Endothelial cell of umbilical vein (primary cell): Measurements from ENCODE around the gene CTU2. TPM values are rescaled to one million over a fixed set of nuclear protein-coding genes. Genes with fewer than 3 reads are reported as not detected.

ENCODE experiments used
- BruUV-seq: library from RNA; stranded (reverse); fragments of 400-500 nt; replicated peaks from 2 replicates; lab custom pipeline; 2021; lab: Mats Ljungman, UMichigan
- CTCF ChIA-PET: fragments of 300-600, 350-600 bp; sonication (Branson Sonifier 250); formaldehyde crosslinking; loops from one replicate; lab custom pipeline; 2021; ENCODE audit warnings: antibody characterized with exemption, inconsistent platforms; lab: Charles Lee
- POLR2A ChIA-PET: fragments of 300-600, 350-600 bp; sonication (Branson Sonifier 250); formaldehyde crosslinking; loops from one replicate; lab custom pipeline; 2021; ENCODE audit warnings: antibody characterized with exemption, inconsistent platforms; lab: Charles Lee
- DNase-seq: peaks from one replicate; pipeline ENCODE4 v3.0.0-alpha.2; 2011; ENCODE audit warnings: low read depth, low spot score
- FAIRE-seq: peaks from 2 replicates; lab custom pipeline; 2011; peaks lifted over from hg19 to GRCh38; lab: Jason Lieb, UNC
- H2AFZ ChIP-seq: 2 replicates; pipeline ENCODE4 v1.6.0; 2012; ENCODE audit warnings: low read depth, low read length, control low read depth, inconsistent platforms
- H3K27ac ChIP-seq: 2 replicates; pipeline ENCODE4 v1.5.1; 2011; ENCODE audit warnings: low read depth, mild to moderate bottlenecking, control low read depth, low read length, moderate library complexity; ENCODE audit not compliant: insufficient read depth
- H3K27me3 ChIP-seq, 2 experiments: 2 replicates each; pipeline versions ENCODE4 v1.6.0 to v1.6.1; 2011; ENCODE audit warnings: low read length in 2 of 2, mixed read lengths in 1 of 2; ENCODE audit not compliant: control insufficient read depth in 2 of 2, insufficient read depth in 2 of 2
- H3K36me3 ChIP-seq, 2 experiments: 2 replicates in 1 of 2; 3 replicates in 1 of 2; pipeline ENCODE4 v1.5.1; 2011; ENCODE audit warnings: low read length in 2 of 2, mild to moderate bottlenecking in 1 of 2, moderate library complexity in 1 of 2; ENCODE audit not compliant: control insufficient read depth in 2 of 2, insufficient read depth in 2 of 2; ENCODE audit errors: extremely low read depth in 1 of 2
- H3K4me1 ChIP-seq: 3 replicates; pipeline ENCODE4 v1.5.1; 2011; ENCODE audit warnings: mild to moderate bottlenecking, low read length; ENCODE audit not compliant: control insufficient read depth, insufficient read depth; ENCODE audit errors: extremely low read depth
- H3K4me2 ChIP-seq: 2 replicates; pipeline ENCODE4 v1.6.1; 2011; ENCODE audit warnings: low read length, control low read depth, mixed read lengths; ENCODE audit not compliant: insufficient read depth
- H3K4me3 ChIP-seq, 3 experiments: fragments of 200-600 bp in 1 of 3; sonication (generic), shearing (Covaris generic) in 1 of 3; replicated peaks in 1 of 3; 2 replicates each; pipeline ENCODE4 v1.5.1; 2011 to 2016; ENCODE audit warnings: control low read depth in 3 of 3, low read length in 3 of 3, mild to moderate bottlenecking in 2 of 3, inconsistent platforms in 1 of 3, low read depth in 1 of 3, moderate library complexity in 1 of 3; ENCODE audit not compliant: insufficient read depth in 1 of 3
- H3K79me2 ChIP-seq: 2 replicates; pipeline ENCODE4 v1.6.0; 2012; ENCODE audit warnings: low read length, inconsistent platforms; ENCODE audit not compliant: control insufficient read depth, insufficient read depth
- H3K9ac ChIP-seq: replicated peaks from 2 replicates; pipeline ENCODE3; 2011; ENCODE audit warnings: low read length, control low read depth; ENCODE audit not compliant: insufficient read depth; ENCODE audit errors: extremely low read depth
- H3K9me1 ChIP-seq: replicated peaks from 3 replicates; pipeline ENCODE4 v1.6.0; 2011; ENCODE audit warnings: mild to moderate bottlenecking, low read length; ENCODE audit not compliant: control insufficient read depth, insufficient read depth; ENCODE audit errors: extremely low read depth
- H3K9me3 ChIP-seq: replicated peaks from 2 replicates; pipeline ENCODE4 v1.5.1; 2012; ENCODE audit warnings: low read length, inconsistent platforms; ENCODE audit not compliant: control insufficient read depth, insufficient read depth
- H4K20me1 ChIP-seq: replicated peaks from 2 replicates; pipeline ENCODE3; 2011; ENCODE audit warnings: mild to moderate bottlenecking, low read length; ENCODE audit not compliant: control insufficient read depth, insufficient read depth; ENCODE audit errors: extremely low read depth
- CTCF ChIP-seq, 2 donors: IDR thresholded peaks; 1 replicate in 1 of 2; 2 replicates in 1 of 2; pipeline ENCODE4 v1.5.1; 2011; ENCODE audit warnings: low read length in 2 of 2, mild to moderate bottlenecking in 2 of 2, moderate library complexity in 2 of 2, control low read depth in 1 of 2, inconsistent platforms in 1 of 2, low read depth in 1 of 2; ENCODE audit not compliant: insufficient read depth in 1 of 2; ENCODE audit errors: extremely low read depth in 1 of 2
- EZH2 ChIP-seq: IDR thresholded peaks from 2 replicates; pipeline ENCODE4 v1.6.1; 2012; ENCODE audit warnings: borderline replicate concordance, low read depth, mild to moderate bottlenecking, moderate library complexity, low read length, inconsistent platforms; ENCODE audit not compliant: severe bottlenecking
- FOS ChIP-seq: IDR thresholded peaks from 2 replicates; pipeline ENCODE4 v1.6.1; 2011; ENCODE audit warnings: mild to moderate bottlenecking, low read length, moderate library complexity, borderline replicate concordance; ENCODE audit not compliant: insufficient read depth
- GATA2 ChIP-seq: IDR thresholded peaks from 2 replicates; pipeline ENCODE4 v1.7.0; 2011; ENCODE audit warnings: low read depth, mild to moderate bottlenecking, moderate library complexity, mixed read lengths, low read length; ENCODE audit not compliant: insufficient read length, insufficient read depth
- JUN ChIP-seq: IDR thresholded peaks from 2 replicates; pipeline ENCODE4 v1.6.1; 2011; ENCODE audit warnings: borderline replicate concordance, low read depth; ENCODE audit not compliant: insufficient read length, insufficient read depth
- MAX ChIP-seq: IDR thresholded peaks from 2 replicates; pipeline ENCODE4 v1.6.1; 2011; ENCODE audit not compliant: insufficient read depth, insufficient read length
- MYC ChIP-seq: IDR thresholded peaks from one replicate; pipeline ENCODE4 v1.6.1; 2011; ENCODE audit warnings: mild to moderate bottlenecking, low read depth, low read length
- POLR2A ChIP-seq: IDR thresholded peaks from 2 replicates; pipeline ENCODE4 v1.6.1; 2012; ENCODE audit warnings: low read depth, mild to moderate bottlenecking, control low read depth, low read length
- POLR2AphosphoS5 ChIP-seq: IDR thresholded peaks from 2 replicates; pipeline ENCODE4 v1.6.1; 2012; ENCODE audit warnings: low read depth, mild to moderate bottlenecking, control low read depth, low read length, moderate library complexity; ENCODE audit not compliant: insufficient read depth
- dilution Hi-C: fragments of 300-500 bp; cut with MboI; formaldehyde crosslinking; loops from one replicate; pipeline ENCODE4 v1.15.0; 2019; ENCODE audit warnings: low sequenced_read_pairs; ENCODE audit not compliant: extremely low pct_ligation_motif_present
- intact Hi-C: fragments of 100-400 bp; cut with micrococcal nuclease; formaldehyde crosslinking; loops from one replicate; pipeline ENCODE4 v1.10.0; 2022
- polyA plus RNA-seq, 4 experiments: library from polyadenylated mRNA; depleted of rRNA in 3 of 4; stranded (reverse) in 3 of 4; unstranded in 1 of 4; fragments of >200 nt; gene quantifications; 2 replicates each; pipeline versions ENCODE4 v1.2.1 to v1.2.3, GENCODE V29; 2011 to 2012; ENCODE audit warnings: missing spikeins in 1 of 4
- total RNA-seq: library from RNA; stranded (reverse); gene quantifications from 2 replicates; pipeline ENCODE4 v1.2.3, GENCODE V29; 2021

CTU2 gene
- total and polyA plus RNA-seq, 2 donors (not counting 3 experiments of a cell fraction or from before 2014, with no cell fraction given) = 26.1 to 33.7 TPM

- no peak overlapping the region for H3K9ac ChIP-seq
- no TSS peak for BruUV-seq
- no peak for TF ChIP-seq POLR2AphosphoS5
- TF ChIP-seq FOS = no peak
- TF ChIP-seq POLR2A = no peak
- TF ChIP-seq MAX = no peak
- no peak for TF ChIP-seq JUN
- no peak for TF ChIP-seq CTCF (IDR thresholded peaks at IDR 0.05; ENCODE audit: extremely low read depth in 1 of 2, insufficient read depth in 1 of 2, low read depth in 1 of 2, low read length in 2 of 2)
- no peak for TF ChIP-seq GATA2
- TF ChIP-seq MYC = no peak
- TF ChIP-seq EZH2 = no peak
- POLR2A ChIA-PET = no interaction called here
- H3K27me3 ChIP-seq = no peaks in the 10 kb centered on the region
- no peaks in the 10 kb centered on the region for H3K9me3 ChIP-seq
- FAIRE-seq (no peak), DNase-seq (no peak)
- H2AFZ ChIP-seq = no peak overlapping the region
- no peaks in the 10 kb centered on the region for H3K9me1 ChIP-seq
- H3K79me2 ChIP-seq = no peaks in the 10 kb centered on the region
- intact Hi-C loops = no loop called here
- no peak overlapping the region for H3K4me2 ChIP-seq
- CTCF ChIA-PET = interaction anchor here (0.6 to 4.1 kb wide), 2 partner anchors 16 to 74 kb away, joined by 3 to 19 read pairs; no protein-coding TSS in a partner anchor
- dilution Hi-C loops = no loop called here
- H4K20me1 ChIP-seq = no peaks in the 10 kb centered on the region
- H3K4me1 ChIP-seq = no peaks in the 10 kb centered on the region
- H3K27ac ChIP-seq = no peak overlapping the region
- H3K36me3 ChIP-seq = peaks cover 20 to 83% of the 10 kb centered on the region in 2 experiments
- no peak overlapping the region for H3K4me3 ChIP-seq
Measured at GRCh38 chr16:88720396-88720970, 14.2 kb downstream of the CTU2 start.
